Measurements from ENCODE around the gene RNF149.

GRCh38 chr2:101265893-101266499, 42.5 kb downstream of the RNF149 start:
- no peak for TF ChIP-seq CTCF (IDR thresholded peaks at IDR 0.05; ENCODE audit: extremely low read depth in 1 of 2, insufficient read depth in 1 of 2, low read depth in 1 of 2, low read length in 2 of 2)
- TF ChIP-seq MYC (IDR thresholded peaks at IDR 0.05; ENCODE audit: low read depth, low read length), result no peak
- TF ChIP-seq POLR2A (IDR thresholded peaks at IDR 0.05; ENCODE audit: low read depth, low read length), result no peak

Data from endothelial cell of umbilical vein (primary cell).